Mesenteric fat pad (tissue), 1 donor: ENCODE measurements around the gene NUP107. TPM values are rescaled to one million over a fixed set of nuclear protein-coding genes. Genes with fewer than 3 reads are reported as not detected.

Experiments used
- DNase-seq: peaks from one replicate; pipeline ENCODE4 v3.0.0-alpha.2; 2020; ENCODE audit warnings: low spot score
- total RNA-seq: library from RNA; stranded (reverse); fragmentation: NEBNext Ultra II Directional; extraction: Animal tissue kit (Norgen Biotek cat#: 25700); gene quantifications from one replicate; pipeline ENCODE4 v1.2.1, GENCODE V29; 2021
- donor health status: DM: yes; HTN: yes; CAD: no.

NUP107 gene
- total RNA-seq, 1 donor from 2014 or later, result 50.6 TPM

DNA sequence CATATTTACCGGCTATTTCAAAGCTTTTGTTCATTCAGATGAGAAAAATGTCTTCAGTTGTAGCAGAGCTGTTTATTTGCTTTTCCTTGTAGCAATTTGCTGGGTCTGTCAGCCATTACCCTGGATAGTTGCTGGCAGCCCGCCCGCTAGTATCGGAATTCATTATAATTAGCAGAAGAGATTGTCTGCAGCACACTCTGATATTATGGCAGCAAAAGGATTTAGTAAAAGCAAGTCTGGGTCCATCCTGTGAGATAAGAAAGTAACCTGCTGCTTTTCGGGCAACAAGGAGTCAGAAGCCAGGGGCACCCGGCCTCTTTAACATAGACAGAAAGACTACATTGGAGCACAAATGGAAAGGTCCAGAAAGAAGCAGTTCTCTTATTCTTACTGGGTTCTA, 53.1 kb downstream of the NUP107 start:
- DNase-seq, result no peak

DNA sequence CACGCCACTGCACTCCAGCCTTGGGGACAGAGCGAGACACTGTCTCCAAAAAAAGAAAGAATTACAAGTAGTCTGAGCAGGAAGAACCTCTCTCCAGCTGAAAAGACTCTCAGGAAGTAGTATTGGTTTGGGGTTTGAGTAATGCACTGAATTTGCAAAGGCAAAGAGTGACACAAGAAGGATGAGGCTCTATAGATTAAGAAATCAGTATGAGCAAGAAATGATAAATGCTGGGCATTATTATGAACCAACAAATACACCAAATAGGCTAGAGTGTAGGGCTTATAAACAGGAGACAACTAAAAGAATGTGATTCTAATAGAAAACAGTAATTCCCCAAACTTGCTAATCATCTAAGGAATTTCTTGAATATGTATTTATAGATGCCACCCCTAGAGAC, 56.6 kb downstream of the NUP107 start:
- no peak for DNase-seq

DNA sequence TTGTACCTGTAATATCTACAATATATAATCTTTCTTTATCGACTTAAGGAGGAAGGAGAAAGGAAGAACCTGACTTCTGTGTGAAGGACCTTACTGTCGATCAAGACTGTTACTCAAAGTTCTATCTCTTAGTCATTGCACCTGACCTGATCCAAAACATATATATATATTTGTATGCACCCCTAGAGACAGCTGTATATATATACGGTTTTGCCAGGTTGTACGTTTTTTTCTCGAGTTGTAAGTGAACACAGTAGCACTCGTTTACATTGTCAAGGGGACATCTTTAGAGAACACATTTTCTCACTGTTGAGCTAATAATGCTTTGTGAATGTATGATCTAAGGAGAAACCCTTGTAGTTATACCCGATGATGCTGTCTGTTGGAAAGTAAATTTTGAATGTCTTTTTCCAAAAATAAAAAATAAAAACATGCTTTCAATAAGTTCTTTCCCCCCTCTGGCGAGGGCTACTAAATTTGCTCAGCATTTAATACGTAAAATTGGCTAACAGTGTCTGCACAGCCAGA, 58.7 kb downstream of the NUP107 start:
- no peak for DNase-seq

DNA sequence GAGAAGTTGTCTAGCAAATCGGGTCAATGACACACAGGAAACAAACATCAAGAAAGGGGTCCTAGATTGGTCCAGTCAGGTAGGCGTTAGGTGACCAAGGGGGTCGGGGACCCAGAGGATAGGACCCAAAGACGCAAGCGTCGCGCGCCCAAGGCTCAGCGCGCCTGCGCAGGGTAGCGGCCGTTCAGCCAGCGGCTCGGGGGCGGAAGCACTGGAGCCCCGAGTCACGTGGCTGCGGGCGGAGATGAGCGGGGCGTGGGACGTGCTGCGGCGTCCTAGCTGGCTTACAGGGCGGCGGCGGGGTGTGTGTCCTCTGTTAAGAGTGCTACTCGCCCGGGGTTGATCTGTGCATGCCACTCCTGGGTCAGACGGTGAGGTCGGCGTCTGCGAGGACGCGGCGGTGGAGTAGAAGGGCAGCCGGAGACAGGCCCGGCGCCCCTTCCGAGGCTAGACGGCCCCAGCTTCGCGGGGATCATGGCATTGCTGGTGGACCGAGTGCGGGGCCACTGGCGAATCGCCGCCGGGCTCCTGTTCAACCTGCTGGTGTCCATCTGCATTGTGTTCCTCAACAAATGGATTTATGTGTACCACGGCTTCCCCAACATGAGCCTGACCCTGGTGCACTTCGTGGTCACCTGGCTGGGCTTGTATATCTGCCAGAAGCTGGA, 59.3 kb downstream of the NUP107 start, which contains the start of gene SLC35E3:
SLC35E3 (plus strand) TSS at position 273 of the 668 bp plus-strand sequence; CDS start at position 475, 202 bp downstream.
- peak; percentile 98 for DNase-seq

- no peak for DNase-seq
Measured at GRCh38 chr12:68746572-68747180, 59.9 kb downstream of the NUP107 start.

- no peak for DNase-seq
Measured at GRCh38 chr12:68749443-68749842, 62.7 kb downstream of the NUP107 start.

GRCh38 chr12:68749861-68750260, 63.1 kb downstream of the NUP107 start:
- no peak for DNase-seq

- DNase-seq, result no peak
Measured at GRCh38 chr12:68750506-68750905, 63.7 kb downstream of the NUP107 start.

GRCh38 chr12:68755536-68756243, 68.9 kb downstream of the NUP107 start:
- no peak for DNase-seq

DNA sequence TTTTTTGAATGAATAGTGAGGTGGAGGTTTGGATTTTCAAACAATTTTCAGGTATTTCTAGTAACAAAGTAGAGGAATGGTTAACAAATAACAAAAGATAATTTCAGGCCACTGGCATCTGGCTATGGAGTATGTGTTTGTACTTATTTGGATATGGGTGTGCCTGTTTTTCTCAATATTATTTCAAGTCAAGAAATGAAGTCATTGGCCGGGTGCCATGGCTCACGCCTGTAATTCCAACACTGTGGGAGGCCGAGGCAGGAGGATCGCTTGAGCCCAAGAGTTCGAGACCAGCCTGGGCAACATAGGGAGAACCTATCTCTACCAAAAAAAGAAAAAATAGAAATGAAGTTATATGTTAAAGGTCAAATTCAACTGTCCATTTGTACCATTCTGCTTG, 73.1 kb downstream of the NUP107 start:
- DNase-seq, result no peak

DNA sequence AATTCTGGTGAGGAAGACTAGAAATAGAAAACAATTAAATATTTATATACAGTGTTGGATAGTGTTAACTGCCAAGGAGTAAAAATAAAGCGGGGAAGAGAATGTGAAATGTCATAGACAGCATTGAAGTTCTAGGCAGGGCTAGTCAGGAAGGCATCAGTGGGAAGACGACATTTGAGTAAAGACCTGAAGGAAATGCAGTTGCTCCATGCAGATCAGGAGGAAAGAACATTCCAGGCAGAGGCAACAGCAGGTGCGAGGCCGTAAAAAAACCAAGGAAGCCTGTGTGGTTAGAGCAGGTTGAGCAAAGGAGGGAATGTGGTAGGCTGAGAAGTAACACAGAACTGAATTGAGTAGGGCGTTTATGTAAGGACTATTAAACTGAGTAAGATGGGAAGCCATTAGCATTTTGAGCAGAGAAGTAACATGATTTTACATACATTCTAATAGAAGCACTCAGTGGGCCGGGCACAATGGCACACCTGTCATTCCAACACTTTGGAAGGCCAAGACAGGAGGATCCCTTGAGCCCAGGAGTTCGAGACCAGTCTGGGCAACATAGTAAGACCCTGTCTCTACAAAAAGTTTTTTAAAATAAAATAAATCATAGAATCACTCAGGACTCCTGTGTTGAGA, 74.1 kb downstream of the NUP107 start:
- no peak for DNase-seq

GRCh38 chr12:68761442-68761812, 74.6 kb downstream of the NUP107 start:
- DNase-seq, result no peak

DNA sequence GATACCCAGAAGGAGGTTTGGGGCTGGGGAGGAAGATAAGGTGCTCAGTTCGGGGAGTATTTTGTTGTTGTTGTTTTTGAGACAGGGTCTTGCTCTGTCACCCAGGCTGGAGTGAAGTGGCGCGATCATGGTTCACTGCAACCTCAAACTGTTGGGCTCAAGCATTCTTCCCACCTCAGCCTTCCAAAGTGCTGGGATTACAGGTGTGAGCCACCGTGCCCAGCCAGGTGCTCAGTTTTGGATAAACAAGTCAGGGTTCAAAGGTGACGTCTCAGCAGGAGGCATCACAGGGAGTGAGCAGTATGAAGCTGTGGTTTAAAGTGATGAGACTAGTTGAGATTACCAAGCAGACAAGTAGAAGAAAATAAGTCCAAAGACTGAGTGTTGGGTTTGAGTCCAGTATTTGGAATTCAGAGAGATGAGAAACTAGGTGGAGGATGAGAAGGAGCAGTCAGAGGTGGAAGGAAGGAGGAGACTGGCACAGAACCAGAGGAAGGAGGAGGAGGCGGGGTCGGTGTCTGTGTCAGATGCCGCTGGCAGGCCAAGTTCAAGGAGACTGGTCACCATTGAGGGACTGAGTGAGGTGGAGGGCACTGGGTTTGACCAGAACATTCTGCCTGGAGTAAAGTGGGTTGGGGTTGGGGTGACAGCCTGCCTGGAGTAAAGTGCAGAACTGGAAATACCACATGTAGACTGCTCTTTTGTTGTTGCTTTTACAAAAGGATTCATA, 75.3 kb downstream of the NUP107 start:
- no peak for DNase-seq

GRCh38 chr12:68762691-68763090, 75.9 kb downstream of the NUP107 start:
- DNase-seq, result no peak

DNA sequence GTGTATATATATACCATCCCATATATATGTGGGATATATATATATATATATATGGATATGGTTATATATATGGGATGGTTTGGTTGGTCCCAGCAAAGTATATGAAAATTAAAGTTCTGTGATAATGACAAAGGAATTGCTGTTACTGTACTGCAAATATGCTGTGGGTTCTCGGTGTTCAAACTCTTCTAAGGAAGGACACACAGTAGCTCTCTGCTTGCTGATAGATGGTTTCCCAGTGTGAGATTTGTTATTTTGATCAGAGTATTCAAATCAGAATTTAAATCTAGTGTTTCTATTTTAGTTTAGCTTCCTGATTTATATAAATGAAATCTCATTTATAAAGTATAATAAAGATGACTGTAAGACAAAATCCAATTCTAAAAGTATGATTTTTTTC, 78.9 kb downstream of the NUP107 start:
- DNase-seq, result no peak

GRCh38 chr12:68766646-68767045, 79.9 kb downstream of the NUP107 start:
- DNase-seq, result no peak

- DNase-seq, result no peak
Measured at GRCh38 chr12:68767191-68767590, 80.4 kb downstream of the NUP107 start.

DNA sequence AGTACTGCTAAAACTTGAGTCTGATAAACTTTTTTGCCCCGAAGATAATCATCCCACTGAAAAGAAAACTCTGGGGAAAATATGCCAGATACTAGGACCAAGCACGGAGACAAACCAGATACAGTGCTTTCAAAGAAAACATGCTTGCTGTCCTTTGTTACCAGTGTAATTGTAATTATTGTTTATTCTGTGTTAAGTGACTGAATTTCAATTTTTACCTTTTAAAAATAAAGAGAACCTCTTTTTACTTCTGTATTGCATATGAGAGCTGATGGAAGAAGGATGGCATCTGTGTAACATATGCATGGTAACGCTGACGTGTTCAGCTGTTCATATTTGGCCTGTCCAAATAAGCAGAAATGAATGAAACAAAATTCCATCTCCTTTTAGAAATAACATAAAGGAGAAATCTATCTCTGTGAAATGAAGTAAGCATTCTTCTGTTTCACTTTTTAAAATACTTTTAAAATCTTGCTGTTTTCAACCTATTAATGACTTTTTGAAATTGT, 81.7 kb downstream of the NUP107 start:
- DNase-seq, result no peak

DNA sequence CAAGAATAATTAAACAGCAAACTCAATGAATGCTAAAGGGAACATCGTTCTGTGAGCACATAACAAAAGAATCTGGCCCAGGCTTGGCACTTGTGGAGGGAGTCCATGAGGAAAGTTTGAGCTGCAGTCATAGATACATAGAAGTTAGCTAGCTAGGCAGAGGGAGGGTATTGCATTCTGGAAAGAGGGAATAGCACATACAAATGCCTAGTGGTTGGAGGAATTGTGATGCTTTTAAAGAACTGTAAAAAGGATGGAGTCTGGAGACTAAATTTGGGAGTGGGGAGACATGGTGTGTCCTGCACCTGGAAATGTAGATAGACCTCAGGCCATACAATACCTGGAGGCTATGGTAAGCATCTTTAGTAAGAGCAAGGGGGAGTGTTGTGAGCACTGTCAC, 83.2 kb downstream of the NUP107 start:
- DNase-seq, result no peak

GRCh38 chr12:68771223-68771925, 84.6 kb downstream of the NUP107 start:
- DNase-seq, result no peak
